SK-N-MC (cell line): ENCODE measurements around the gene ABCG5.

Experiments
- EZH2 ChIP-seq: fragments of 200-600 bp; sonication (generic); IDR thresholded peaks from one replicate; pipeline ENCODE4 v1.6.1; 2017; ENCODE audit warnings: antibody characterized with exemption
- POLR2AphosphoS5 ChIP-seq: IDR thresholded peaks from 2 replicates; pipeline ENCODE4 v1.6.1; 2012; ENCODE audit warnings: mild to moderate bottlenecking, low read depth, low read length, borderline replicate concordance

GRCh38 chr2:43842866-43843226 is 4.2 kb upstream of the ABCG5 start:
- TF ChIP-seq POLR2AphosphoS5 (no peak), EZH2 (no peak)
